DLD1 (cell line): ENCODE data around the gene SPIC.

ENCODE experiments used
- in situ Hi-C: cut with HindIII; loops from 2 replicates; pipeline ENCODE4 v1.10.0; 2017; ENCODE audit warnings: low sequenced_read_pairs

SPIC gene

DNA sequence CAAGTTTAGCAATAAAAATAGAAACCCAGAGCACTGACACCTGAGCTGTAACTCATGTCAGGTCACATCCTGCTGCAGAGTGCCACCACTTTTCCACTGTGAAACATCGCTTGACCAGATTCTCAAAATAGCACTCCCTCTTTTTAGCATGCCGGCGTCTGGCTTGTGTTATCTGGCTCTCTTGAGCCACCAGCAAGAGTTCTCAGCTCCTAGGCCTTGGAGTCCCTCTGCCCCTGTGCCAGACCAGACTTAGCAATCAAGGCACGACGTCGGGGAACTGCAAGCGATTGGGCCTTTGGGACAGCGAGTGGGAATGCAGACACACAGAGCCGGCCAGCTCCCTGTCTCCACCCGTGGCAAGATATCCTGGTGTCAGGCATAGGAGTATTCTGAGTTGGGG is 52.5 kb downstream of the SPIC start:
- in situ Hi-C loops = no loop called here

DNA sequence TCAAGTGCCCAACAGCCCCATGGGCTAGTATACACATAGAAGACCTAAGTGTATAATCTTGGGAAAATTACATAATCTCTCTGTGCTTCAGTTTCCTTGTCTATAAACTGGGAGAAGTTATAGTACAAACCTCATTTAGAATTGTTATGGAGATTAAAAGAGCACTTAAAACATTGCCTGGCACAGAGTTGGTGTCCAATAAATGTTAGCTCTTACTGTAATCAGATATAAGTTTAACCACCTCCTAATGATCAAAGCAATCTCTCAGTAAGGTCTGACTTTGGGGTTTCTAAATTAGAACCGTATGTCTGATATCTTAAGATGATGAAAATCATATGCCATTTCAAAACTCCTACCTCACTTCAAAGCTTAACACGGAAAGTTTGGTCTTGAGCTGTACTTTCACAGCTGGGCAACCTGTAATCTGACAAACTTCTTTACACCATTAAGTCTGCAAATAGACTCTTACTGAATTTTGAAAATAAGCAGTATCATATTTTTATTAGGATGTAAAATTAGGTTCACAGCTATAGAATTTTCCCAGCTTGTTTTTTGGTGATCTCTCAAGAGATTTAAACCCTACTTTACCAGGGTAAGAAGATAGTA is 61.0 kb downstream of the SPIC start:
- in situ Hi-C loops = no loop called here
